HAP-1 (cell line): Measurements from ENCODE around the gene TVP23A.
A peak's percentile ranks its signal among the peaks of the same experiment; 100 is the strongest.
"Not testable (repeated sequence)": the region's sequence is repeated elsewhere in the genome, so short reads cannot be mapped to it uniquely, and the experiment has no call there.

ENCODE experiments used
- DNase-seq, 2 experiments: peaks; one replicate each; pipeline ENCODE4 v3.0.0-alpha.2; 2016 to 2020; ENCODE audit warnings: low spot score in 2 of 2
- H3K27me3 ChIP-seq: fragments of 250-450 bp; sonication (Bioruptor Pico); 2 replicates; pipeline ENCODE4 v1.5.1; 2020; ENCODE audit warnings: low read depth, mild to moderate bottlenecking, moderate library complexity
- H3K36me3 ChIP-seq: fragments of 250-450 bp; sonication (Bioruptor Pico); replicated peaks from 2 replicates; pipeline ENCODE4 v1.5.1; 2020; ENCODE audit warnings: mild to moderate bottlenecking
- H3K4me1 ChIP-seq: fragments of 250-450 bp; sonication (Bioruptor Pico); 2 replicates; pipeline ENCODE4 v1.5.1; 2020; ENCODE audit warnings: mild to moderate bottlenecking
- H3K4me3 ChIP-seq: fragments of 250-450 bp; sonication (Bioruptor Pico); 2 replicates; pipeline ENCODE4 v1.5.1; 2020; ENCODE audit warnings: mild to moderate bottlenecking, moderate library complexity
- H3K9me3 ChIP-seq: fragments of 250-450 bp; sonication (Bioruptor Pico); 2 replicates; pipeline ENCODE4 v1.5.1; 2020; ENCODE audit warnings: mild to moderate bottlenecking, moderate library complexity
- in situ Hi-C: fragments of 300-500 bp; cut with MboI; formaldehyde crosslinking; loops from 3 replicates; pipeline ENCODE4 v1.14.3; 2020; ENCODE audit warnings: low sequenced_read_pairs, inconsistent platforms, mixed read lengths

The TVP23A gene

DNA sequence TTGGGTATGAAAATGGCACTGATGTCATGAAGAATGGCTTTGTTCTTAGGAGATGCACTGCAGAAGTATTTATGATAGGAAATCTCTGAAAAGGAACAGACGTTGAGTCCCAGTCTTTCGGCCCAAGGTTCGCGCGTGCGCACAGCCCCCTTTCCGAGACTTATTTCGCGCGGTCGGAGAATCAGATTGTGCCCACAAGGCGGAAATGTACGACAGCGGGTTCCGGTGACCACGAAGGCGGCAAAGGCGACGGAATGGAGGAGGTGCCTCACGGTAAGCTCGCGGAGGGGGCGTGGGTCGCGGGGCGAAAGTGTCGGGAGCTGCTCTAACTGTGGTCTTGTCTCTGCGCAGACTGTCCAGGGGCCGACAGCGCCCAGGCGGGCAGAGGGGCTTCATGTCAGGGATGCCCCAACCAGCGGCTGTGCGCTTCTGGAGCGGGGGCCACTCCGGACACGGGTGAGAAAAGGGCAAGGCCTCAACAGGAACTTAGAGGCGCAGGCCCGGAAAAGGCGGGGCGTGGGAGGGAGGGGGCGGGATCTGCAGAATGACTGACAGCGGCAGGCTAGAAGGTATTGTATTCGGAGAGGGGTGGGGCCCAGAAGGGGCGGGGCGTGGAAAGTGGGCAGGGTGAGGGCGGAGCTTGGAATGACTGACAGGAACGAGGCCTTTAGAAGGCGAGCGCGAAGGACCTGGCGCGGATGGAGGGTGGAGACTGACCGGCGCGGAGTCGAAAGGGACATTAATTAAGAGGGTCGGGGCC lies 74.8 kb downstream of the TVP23A start, which contains the start of gene NUBP1:
NUBP1 (plus strand) TSS at position 233 of the 760 bp plus-strand sequence; CDS start at position 255, 22 bp downstream.
- DNase-seq = peak; percentile 86 to 98
- H3K4me1 ChIP-seq = peaks cover 10% of the 10 kb centered on the region
- in situ Hi-C loops = loop anchor here (5.0 to 10.0 kb wide), 2 partner anchors 181 to 231 kb away; no protein-coding TSS in a partner anchor
- no peaks in the 10 kb centered on the region; the same call in 1 of the 2 replicates for H3K36me3 ChIP-seq
- H3K27me3 ChIP-seq = no peaks in the 10 kb centered on the region
- H3K9me3 ChIP-seq = no peaks in the 10 kb centered on the region
- H3K4me3 ChIP-seq = peak within 1 kb of the TSS; percentile 71

DNA sequence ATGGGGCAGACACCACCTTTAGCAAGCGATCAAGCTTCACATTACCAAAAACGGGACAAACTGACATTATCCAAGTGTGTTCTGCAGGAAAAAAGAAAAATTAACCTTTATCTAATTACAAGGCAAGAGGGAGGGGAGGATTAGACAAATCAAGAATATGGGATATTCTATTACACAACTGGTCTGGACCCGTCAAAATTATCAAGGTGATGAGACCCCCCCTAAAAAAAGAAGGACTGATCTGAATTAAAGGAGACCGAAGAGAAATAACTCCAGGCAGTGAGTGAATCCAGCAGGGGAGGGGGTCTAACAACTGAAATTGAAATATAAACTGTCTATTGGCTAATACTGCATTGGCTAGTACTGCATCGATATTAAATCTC lies 75.4 kb downstream of the TVP23A start:
- DNase-seq = no peak
- in situ Hi-C loops = loop anchor here (5.0 to 10.0 kb wide), 2 partner anchors 182 to 231 kb away; no protein-coding TSS in a partner anchor
- Histone ChIP-seq H3K4me1 (peaks cover 10% of the 10 kb centered on the region), H3K36me3 (no peaks in the 10 kb centered on the region), H3K4me3 (peak overlapping the region; percentile 71), H3K27me3 (no peaks in the 10 kb centered on the region), H3K9me3 (no peaks in the 10 kb centered on the region)

DNA sequence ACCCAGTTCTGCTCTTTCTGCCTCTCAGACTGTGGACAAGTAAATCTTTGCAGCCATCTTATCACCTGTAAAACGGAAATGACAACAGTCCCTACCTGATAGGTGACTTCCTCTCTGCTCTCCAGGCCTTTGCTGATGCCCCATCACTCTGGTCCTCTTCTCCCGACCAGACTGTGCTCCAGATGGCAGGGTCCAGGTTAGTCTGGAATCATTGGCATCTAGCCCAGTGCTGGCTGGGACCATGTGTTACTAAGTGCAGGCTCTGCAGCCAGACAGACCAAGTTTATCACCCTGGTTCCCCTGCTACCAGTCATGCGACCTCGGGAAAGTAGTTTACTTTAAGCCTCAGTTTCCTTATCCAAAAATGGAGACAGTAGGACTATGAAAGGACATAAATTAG lies 76.8 kb downstream of the TVP23A start:
- Histone ChIP-seq H3K4me3 (no peak overlapping the region), H3K9me3 (no peaks in the 10 kb centered on the region), H3K27me3 (no peaks in the 10 kb centered on the region), H3K36me3 (no peaks in the 10 kb centered on the region), H3K4me1 (peaks cover 10% of the 10 kb centered on the region)
- in situ Hi-C loops = loop anchor here (5.0 to 10.0 kb wide), 2 partner anchors 183 to 230 kb away; no protein-coding TSS in a partner anchor
- DNase-seq = no peak

DNA sequence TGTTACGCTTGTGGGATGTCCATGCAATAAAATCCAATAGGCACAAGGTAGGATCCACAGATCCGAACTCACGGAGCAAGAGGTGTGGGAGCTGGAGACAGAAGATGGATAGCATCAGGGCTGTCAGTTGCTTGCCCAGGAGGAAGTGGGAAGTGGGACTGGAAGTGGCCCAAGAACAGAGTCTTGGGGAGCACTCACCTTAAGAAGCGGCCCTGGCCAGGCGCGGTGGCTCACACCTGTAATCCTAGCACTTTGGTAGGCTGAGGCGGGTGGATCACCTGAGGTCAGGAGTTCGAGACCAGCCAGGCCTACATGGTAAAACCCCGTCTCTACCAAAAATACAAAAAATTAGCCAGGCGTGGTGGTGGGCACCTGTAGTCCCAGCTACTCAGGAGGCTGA lies 77.3 kb downstream of the TVP23A start:
- DNase-seq, H3K4me3 ChIP-seq, H3K36me3 ChIP-seq, H3K9me3 ChIP-seq, H3K27me3 ChIP-seq: not testable (repeated sequence)
- in situ Hi-C loops = loop anchor here (5.0 to 10.0 kb wide), 2 partner anchors 184 to 229 kb away; no protein-coding TSS in a partner anchor
- H3K4me1 ChIP-seq = peaks cover 10% of the 10 kb centered on the region

DNA sequence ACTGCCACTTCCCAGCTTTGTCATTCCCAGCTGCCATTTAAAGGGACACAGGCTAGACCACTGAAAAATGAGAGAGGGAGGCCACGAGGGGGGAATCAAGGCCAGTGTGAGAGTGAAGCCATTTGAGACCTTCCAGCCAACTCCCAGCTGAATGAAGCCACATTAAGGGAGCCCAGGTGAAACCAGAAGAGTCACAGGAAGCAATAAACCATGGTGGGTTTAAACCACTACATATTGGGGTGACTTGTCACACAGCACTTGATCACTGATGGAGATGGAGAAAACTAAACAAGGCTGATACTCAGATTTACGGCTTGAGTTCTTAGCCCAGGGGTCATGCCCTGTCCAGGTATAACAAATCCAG lies 77.8 kb downstream of the TVP23A start:
- Histone ChIP-seq H3K27me3 (no peaks in the 10 kb centered on the region), H3K36me3 (no peaks in the 10 kb centered on the region), H3K4me3 (no peak overlapping the region), H3K9me3 (no peaks in the 10 kb centered on the region), H3K4me1 (peaks cover 10% of the 10 kb centered on the region)
- no peak for DNase-seq
- in situ Hi-C loops = loop anchor here (5.0 to 10.0 kb wide), 2 partner anchors 184 to 229 kb away; no protein-coding TSS in a partner anchor

DNA sequence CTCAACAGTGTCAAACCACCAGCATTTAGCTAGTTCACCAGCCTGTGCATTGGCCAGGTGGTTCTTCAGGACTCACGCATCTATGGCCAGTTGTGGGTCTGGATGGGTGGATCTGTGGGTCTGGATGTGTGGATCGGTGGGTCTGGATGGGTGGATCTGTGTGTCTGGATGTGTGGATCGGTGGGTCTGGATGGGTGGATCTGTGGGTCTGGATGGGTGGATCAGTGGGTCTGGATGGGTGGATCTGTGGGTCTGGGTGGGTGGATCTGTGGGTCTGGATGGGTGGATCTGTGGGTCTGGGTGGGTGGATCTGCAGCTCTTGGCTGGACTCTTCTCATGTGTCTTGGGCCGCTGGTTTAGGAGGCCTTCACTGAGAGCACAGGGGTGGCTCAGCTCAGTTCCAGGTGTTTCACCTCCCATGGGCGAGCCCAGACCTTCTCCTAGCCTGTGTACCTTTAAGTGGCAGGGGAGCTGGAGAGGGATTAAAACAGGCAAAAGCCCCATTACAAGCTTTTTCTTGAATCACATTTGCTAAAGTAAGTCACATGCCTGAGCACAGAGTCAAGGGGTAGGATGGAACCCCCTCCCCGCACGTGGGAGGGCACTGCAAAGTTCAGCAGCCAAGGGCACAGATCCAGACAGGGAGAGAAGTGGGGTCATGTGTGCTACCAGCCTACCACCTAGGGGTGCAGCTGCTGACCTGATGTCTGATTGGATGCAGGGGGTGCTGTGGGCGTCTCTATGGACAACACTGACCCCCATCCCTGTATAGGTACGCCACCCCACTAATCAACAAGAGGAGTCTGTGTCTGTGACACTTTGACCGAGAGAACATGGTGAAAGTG lies 78.4 kb downstream of the TVP23A start:
- no peaks in the 10 kb centered on the region for H3K36me3 ChIP-seq
- peaks cover 10% of the 10 kb centered on the region for H3K4me1 ChIP-seq
- DNase-seq = no peak
- in situ Hi-C loops = loop anchor here (5.0 to 10.0 kb wide), 3 partner anchors 185 to 488 kb away; no protein-coding TSS in a partner anchor
- no peaks in the 10 kb centered on the region for H3K9me3 ChIP-seq
- H3K27me3 ChIP-seq = no peaks in the 10 kb centered on the region
- H3K4me3 ChIP-seq = no peak overlapping the region

DNA sequence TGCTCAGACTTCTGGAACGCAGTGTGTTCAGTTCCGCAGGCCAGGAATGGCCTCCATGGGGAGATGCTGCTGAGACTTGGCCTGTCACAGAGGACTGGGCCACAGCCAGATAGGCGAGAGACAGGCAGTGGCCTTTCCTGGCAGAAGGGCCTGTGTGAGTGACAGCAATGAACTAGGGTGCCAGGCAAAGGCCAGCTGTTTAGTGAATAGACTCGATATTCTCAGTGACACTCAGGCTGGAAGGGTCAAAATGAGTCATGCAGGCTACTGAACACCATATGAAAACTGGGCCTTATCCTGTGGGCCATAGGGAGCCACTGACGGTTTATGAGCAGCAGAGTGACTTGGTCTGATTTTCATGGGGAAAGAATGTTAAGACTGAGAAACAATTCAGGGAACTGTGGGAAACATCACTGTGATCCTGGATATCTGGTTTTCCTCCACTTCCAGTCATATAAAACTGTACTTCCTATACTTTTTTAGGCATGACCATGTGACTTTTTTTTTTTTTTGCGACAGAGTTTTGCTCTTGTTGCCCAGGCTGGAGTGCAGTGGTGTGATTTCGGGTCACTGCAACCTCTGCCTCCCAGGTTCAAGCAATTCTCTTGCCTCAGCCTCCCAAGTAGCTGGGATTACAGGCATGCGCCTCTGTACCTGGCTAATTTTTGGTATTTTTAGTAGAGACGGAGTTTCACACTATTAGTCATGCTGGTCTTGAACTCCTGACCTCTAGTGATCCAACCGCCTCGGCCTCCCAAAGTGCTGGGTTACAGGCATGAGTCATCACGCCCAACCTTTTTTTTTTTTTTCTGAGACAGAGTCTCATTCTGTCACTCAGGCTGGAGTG lies 80.1 kb downstream of the TVP23A start:
- DNase-seq = no peak
- in situ Hi-C loops = loop anchor here (5.0 kb wide), 1 partner anchor 486 kb away; no protein-coding TSS in a partner anchor
- no peaks in the 10 kb centered on the region for H3K36me3 ChIP-seq

DNA sequence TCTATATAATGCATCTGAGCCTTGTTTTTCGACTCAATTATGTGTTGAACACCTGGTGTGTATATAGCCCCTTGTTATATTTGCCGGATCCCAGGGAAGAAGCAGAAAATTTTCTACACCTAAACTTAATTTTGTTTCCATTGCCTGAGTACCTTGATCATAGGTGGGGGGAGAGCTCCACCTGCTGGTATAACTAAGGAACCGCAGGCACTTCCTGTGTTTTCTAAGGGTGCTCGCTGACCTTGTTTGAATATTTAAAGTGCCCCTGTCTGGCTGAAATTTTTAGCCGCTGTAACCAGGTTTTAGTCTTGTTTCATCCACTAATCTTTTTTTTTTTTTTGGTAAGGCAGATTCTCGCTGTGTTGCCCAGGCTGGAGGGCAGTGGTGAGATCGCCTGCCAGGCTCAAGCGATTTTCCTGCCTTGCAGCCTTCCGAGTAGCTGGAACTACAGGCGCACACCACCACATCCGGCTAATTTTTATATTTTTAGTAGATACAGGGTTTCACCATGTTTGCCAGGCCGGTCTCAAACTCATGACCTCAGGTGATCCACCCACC lies 81.4 kb downstream of the TVP23A start:
- H3K4me3 ChIP-seq = no peak overlapping the region
- no peaks in the 10 kb centered on the region for H3K9me3 ChIP-seq
- H3K4me1 ChIP-seq = no peaks in the 10 kb centered on the region
- in situ Hi-C loops = loop anchor here (5.0 kb wide), 1 partner anchor 485 kb away; no protein-coding TSS in a partner anchor
- H3K36me3 ChIP-seq = no peaks in the 10 kb centered on the region
- peak; percentile 62 to 75 for DNase-seq
- no peaks in the 10 kb centered on the region for H3K27me3 ChIP-seq

More for the DNA sequence above, 80.1 kb downstream of the TVP23A start:
- H3K9me3 ChIP-seq = no peaks in the 10 kb centered on the region
- H3K4me1 ChIP-seq = peaks cover 6% of the 10 kb centered on the region
- no peaks in the 10 kb centered on the region for H3K27me3 ChIP-seq
- H3K4me3 ChIP-seq = no peak overlapping the region

DNA sequence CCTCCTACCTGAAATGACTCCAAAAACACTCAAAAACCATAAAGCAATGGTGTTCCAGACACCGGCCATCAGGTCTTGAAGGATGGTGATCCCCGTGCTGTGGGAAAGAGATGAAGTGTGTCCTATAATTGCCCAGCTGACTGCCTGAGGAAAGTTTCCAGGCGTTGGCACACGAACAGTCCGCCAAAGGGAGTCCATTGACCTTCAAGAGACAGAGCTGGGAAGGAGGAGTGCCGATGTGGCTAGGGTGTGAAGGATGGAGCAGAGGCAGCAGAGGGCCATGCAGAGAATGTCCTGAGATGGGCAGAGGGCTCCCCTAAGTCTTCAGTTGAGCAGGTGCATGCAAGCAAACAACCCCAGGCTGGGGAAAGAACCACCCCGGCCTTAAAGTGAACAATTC lies 86.8 kb downstream of the TVP23A start:
- no peak for DNase-seq
- in situ Hi-C loops = no loop called here
- H3K9me3 ChIP-seq = no peaks in the 10 kb centered on the region

DNA sequence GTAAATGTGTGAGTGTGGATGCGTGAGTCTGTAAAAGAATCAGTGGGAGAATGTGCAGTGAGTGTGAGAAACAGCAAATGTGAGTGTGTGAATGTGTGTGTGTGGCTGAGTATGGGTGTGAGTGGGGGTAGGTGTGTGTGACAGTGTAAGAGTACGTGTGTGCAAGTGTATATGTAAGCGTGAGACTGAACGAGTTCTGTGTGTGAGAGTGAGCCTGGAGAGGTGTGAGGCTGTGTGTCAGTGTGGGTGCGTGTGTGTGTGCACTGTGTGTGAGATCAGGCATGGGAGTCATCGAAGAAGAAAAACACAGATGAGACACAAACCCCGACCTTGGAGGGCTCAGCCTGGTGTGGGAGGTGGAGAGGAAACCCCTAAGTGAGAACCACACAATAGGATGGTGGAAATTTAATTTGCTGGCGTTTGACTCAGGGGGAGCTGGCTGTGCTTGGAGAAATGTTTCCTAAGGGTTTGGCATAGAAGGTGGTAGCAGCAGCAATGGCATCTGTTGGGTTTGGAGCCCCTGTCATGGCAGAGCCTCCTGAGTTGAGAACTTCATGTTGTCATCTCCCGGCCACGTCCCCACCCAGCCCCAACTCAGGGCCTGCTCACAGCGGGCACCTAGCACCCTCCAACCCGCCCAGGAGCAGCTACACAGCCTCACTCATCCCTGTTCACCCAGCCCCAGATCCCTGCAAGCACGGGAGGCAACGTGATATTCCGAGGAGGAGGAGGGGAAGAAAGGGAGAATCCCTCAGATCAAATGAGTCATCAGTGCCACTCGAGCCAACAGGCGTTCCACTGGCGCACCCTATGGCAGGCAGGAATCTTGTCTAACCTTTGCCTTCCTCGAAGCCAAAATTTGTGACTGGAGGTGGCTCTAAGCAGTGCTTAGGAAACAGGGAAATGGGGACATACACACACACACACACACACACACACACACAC lies 89.2 kb downstream of the TVP23A start:
- no peaks in the 10 kb centered on the region for H3K9me3 ChIP-seq
- H3K4me1 ChIP-seq = no peaks in the 10 kb centered on the region
- no peak for DNase-seq
- H3K4me3 ChIP-seq = no peak overlapping the region
- no peaks in the 10 kb centered on the region for H3K36me3 ChIP-seq
- peaks cover 4% of the 10 kb centered on the region; the same call in 1 of the 2 replicates for H3K27me3 ChIP-seq
- in situ Hi-C loops = no loop called here

More for the DNA sequence above, 86.8 kb downstream of the TVP23A start:
- H3K4me1 ChIP-seq = no peaks in the 10 kb centered on the region
- no peak overlapping the region for H3K4me3 ChIP-seq
- no peaks in the 10 kb centered on the region for H3K27me3 ChIP-seq
- H3K36me3 ChIP-seq = no peaks in the 10 kb centered on the region

DNA sequence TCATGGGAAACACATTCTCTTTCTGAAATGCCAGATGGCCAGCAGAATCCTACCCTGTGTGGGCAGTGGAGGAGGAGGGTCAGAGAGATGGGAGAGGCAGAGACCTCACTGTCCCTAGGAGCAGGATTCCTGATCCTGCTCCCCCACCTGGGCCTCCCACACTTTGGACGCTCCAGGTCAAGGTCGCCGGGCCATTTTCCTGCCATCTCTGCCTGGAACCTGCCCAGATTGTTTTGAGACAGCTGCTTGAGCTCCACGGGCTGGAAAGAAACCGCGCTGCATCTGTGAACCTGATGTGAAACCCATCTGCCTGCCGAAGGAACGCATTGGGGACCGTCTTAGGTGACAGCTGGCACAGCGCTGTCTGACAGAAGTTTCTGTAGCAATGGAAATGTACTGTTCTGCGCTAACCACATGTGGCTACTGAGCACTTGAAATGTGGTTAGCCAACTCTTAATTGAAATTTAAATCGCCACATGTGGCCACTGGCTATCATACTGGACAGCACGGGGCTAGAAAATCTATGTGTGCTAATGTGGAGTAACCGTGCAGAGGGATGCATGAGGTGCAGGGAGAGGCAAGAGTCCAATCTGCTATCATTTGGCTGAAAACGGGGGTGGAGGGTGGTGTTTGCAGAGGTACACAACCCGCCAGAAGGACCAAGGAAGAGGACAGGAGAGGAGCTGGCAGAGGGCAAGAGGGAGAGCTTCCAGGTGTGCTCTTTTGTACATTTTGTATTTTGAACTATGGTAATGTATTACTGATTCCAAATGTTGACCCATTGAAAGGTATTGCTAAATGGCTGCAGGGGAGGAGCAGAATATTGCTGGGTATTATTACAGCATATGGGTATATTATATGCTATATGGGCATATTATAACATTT lies 90.3 kb downstream of the TVP23A start:
- no peaks in the 10 kb centered on the region for H3K4me1 ChIP-seq
- H3K27me3 ChIP-seq = peaks cover 4% of the 10 kb centered on the region; the same call in 1 of the 2 replicates
- H3K9me3 ChIP-seq = no peaks in the 10 kb centered on the region
- DNase-seq = no peak
- H3K4me3 ChIP-seq = no peak overlapping the region
- in situ Hi-C loops = no loop called here
- no peaks in the 10 kb centered on the region for H3K36me3 ChIP-seq
